Hematopoietic multipotent progenitor cell treated with erythropoietin and hydrocortisone succinate and interleukin-3 and kit ligand, for 8 days (in vitro differentiated cells): Measurements from ENCODE around the gene SRSF8.
"Not testable (repeated sequence)": the region's sequence is repeated elsewhere in the genome, so short reads cannot be mapped to it uniquely, and the experiment has no call there.

ENCODE experiments used
- DNase-seq: peaks from one replicate; pipeline ENCODE4 v3.0.0-alpha.2; 2015

The SRSF8 gene, protein sequence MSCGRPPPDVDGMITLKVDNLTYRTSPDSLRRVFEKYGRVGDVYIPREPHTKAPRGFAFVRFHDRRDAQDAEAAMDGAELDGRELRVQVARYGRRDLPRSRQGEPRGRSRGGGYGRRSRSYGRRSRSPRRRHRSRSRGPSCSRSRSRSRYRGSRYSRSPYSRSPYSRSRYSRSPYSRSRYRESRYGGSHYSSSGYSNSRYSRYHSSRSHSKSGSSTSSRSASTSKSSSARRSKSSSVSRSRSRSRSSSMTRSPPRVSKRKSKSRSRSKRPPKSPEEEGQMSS

DNA sequence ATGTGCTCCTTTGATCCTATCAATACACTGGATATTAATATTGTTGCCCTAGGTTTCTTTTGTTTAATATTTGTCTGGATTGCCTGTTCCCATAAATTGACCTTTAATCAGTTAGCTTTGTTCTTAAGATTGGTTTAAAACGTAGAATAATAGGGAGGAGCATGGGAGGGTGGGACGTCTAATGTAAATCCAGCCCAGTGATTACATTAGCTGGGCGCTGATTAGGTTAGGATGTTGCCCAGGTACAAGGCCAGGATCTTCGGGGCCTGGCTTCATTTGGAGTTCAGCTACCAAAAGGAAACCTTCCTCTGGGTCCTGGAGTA, at the start of gene SRSF8:
Gene SRSF8 (plus strand): TSS at position 204 of the 323 bp plus-strand sequence. CDS start 308 bp downstream, outside the sequence.
- peak; percentile 54 for DNase-seq

DNA sequence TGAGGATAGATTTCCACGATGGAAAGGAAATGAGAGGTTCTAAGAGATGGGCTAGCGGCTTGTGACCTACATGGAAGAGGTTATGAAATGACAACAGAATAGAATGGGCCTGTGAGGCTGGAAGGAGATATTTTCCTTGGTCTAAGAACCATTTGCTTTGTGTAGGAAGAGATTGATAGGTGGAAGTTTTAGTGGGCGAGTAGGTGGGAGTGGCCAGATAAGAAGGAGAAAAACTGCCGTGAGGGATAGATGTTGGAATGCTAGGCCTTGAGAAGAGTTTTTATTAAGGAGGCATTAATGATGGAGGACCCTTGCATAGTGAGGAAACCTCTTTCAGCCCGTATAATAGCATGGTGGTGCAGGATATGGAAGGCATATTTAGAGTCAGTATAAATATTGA, 45.3 kb upstream of the SRSF8 start:
- not testable (repeated sequence) for DNase-seq

GRCh38 chr11:95024958-95025357, 41.8 kb upstream of the SRSF8 start, which contains the start of gene KDM4E:
TSS of gene KDM4E (plus strand) at chr11:95025258. CDS start at chr11:95025558, 300 bp downstream.
- DNase-seq = no peak

GRCh38 chr11:95025594-95025993, 41.1 kb upstream of the SRSF8 start:
- DNase-seq = not testable (repeated sequence)

GRCh38 chr11:95028357-95028756, 38.4 kb upstream of the SRSF8 start:
- no peak for DNase-seq

DNA sequence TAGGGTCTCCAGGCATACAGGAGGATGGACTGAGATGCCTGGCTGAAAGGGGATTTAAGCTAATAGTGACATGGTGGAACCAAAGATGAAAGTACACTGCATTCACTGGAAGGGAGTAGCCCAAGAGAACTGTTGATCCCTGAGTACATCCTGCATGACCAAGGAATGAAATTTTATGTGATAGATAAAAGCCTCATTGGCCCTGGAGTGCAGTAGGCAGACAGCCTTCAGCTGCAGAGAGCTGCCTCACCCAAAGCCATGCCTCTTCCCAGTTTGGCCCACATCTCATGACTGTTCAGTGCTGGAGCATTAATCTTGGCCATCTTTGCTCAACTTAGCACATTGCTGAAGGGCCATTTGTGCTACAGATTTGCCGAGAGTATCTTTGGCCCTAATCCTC, 33.7 kb upstream of the SRSF8 start:
- DNase-seq = no peak

DNA sequence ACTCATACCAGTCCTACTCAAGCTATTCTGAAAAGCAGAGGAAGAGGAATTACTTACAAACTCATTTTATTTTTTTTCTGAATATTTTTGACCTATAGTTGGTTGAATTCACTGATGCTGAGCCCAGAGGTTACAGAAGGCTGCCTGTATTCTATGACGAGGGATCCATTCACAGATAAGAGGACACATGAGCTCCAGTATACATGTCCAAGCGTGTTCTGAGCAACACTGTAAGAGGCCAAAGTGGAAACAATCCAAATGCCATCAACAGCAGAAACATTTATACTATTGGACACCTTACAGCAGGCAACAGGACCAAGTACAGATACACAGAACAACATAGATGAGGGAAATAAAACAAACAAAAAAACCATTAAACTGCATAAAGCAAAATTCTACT, 31.4 kb upstream of the SRSF8 start:
- DNase-seq = no peak

DNA sequence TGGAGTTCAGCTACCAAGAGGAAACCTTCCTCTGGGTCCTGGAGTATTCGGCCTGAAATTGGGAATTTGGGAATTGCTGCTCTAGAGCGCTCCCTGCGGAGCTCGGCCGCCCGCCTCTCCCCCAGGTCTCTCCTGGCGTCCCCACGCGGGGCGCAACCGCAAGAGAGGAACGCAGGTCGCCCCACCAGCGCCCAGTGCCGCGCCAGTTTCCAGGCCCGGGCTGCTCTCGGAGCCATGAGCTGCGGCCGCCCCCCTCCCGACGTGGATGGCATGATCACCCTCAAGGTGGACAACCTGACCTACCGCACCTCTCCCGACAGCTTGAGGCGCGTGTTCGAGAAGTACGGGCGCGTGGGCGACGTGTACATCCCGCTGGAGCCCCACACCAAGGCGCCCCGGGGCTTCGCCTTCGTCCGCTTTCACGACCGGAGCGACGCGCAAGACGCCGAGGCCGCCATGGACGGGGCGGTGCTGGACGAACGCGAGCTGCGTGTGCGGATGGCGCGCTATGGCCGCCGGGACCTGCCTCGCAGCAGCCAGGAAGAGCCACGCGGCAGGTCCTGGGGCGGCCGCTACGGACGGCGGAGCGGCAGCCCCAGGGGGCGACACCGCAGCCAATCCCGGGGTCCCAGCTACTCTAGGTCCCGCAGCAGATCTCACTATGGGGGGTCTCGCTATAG, 29.2 kb upstream of the SRSF8 start:
- not testable (repeated sequence) for DNase-seq

DNA sequence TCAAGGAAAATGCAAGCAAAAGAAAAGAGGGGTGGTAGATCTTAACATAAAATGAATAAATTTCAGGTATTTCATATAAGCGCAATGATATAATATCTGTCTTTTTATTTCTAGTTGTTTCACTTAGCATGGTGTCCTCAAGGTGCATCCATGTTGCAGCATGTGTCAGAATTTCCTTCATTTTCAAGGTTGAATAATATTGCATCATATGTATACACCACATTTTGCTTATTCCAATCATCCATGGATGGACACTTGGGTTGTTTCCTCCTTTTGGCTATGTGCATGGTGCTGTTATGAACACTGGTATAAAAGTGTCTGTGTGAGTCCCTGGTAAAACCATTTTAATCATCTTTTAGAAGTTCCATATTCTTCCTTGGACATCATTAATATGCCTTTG, 24.5 kb upstream of the SRSF8 start:
- no peak for DNase-seq

DNA sequence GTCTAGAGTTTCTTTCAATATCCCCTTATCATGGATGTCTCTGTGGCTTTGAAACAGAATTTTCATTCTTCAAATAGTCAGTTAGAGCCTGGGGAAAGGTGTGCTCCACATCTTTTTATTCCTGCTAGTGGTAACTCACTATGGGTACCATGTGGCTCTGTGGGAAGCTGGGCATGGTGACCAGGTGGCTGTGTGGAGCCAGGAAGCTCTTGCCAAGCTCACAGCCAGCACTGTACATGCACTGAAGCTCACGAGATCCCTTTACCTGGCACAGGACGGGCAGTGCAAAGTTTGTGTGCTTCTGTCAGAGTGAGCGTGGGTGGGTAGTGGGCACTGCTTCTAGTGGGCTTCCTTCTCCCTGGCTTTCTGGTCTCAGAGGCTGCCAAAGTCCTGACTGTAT, 23.8 kb upstream of the SRSF8 start:
- DNase-seq = no peak

- DNase-seq = no peak
Measured at GRCh38 chr11:95044010-95044409, 22.7 kb upstream of the SRSF8 start.

GRCh38 chr11:95045812-95046211, 20.9 kb upstream of the SRSF8 start:
- no peak for DNase-seq

DNA sequence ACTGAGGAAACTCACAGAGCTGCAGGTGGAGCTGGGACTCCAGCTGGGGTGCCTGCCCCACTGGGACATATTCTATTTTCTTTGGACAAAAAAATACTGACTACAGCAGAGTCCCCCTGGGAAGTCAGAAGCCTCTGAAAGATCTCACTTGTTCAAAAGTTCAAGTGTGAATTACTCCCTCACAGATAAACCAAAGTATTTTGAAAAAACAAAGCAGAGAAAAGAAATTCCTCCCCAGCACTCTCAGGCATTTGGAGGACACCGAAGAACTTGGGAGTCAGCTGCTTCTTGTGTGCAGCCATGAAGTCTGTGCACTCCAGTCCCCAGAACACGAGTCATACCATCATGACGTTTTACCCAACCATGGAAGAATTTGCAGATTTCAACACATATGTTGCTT, 17.6 kb upstream of the SRSF8 start, which contains the start of gene KDM4F:
Gene KDM4F (plus strand): TSS at position 301 of the 400 bp plus-strand sequence.
- DNase-seq = not testable (repeated sequence)

GRCh38 chr11:95050595-95051202, 16.0 kb upstream of the SRSF8 start:
- no peak for DNase-seq

GRCh38 chr11:95054356-95054755, 12.4 kb upstream of the SRSF8 start:
- no peak for DNase-seq

DNA sequence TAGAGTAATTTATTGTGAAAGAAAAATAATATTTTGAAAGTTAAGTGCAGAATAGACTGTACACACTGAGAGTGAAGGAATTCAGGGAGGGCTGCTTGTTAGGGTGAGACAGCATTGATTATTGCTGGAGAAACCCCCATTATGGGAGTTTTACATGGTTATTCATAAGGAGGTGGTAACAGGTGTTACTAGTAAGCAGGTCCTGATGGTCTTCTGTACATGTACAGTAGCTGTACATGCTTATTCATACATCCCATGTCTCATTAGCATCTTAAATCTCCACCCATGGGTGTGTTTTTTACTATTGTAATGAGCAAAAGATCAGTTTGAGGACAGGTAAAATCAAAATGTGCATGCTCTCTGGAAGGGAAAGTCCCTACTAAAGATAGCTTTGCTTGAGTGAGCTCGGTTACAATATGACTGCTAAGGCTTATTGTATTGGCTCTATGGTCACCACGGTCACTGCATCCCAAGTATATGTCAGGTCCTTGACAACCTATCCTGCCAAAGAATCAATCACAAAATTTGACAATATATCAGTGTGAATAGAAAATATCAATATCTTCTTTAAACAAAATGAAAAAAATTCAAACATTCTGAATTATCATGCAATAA, 11.3 kb upstream of the SRSF8 start:
- no peak for DNase-seq

DNA sequence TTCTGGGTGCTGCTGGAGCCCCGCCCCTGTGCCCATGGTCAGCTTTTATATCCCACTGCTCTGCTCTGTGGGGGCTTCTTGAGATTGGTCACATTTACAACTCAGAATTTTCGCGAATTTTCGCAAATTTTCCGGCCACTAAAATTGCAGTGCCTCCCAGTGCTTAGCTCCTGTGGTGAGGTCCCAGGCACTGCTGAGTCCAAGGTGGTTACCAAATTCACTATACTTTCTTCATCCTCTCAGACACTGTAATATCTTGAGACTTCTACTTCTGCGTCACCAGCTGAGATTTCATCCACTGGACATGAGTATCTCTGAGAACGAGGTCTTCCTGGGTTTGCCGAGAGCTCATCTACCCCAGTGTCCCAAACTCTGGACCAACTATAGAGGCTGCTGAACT, 8.8 kb upstream of the SRSF8 start:
- no peak for DNase-seq

DNA sequence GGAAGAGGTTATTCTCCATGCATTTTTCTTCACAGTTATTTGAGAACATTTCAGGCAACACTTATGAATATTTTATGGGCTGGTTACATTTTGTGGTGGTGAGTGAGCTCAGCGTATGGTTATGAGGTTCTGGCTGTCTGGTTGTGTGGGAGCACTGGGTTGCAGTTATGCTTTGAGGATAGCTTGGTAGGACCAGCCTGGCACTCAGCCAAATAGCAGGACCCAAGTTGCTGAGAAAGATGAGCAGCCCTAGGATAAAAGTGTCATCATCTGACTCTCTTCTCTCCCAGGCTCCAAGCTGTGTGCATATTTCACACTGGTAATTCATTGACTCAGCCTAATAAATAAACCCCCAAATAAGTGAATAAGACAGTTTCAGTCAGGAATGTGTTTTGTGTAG, 8.1 kb upstream of the SRSF8 start:
- no peak for DNase-seq

GRCh38 chr11:95059046-95059445, 7.7 kb upstream of the SRSF8 start:
- no peak for DNase-seq

GRCh38 chr11:95065336-95065735, 1.4 kb upstream of the SRSF8 start:
- no peak for DNase-seq

GRCh38 chr11:95067039-95067840, 521 bp downstream of the SRSF8 start:
- DNase-seq = peak; percentile 68

DNA sequence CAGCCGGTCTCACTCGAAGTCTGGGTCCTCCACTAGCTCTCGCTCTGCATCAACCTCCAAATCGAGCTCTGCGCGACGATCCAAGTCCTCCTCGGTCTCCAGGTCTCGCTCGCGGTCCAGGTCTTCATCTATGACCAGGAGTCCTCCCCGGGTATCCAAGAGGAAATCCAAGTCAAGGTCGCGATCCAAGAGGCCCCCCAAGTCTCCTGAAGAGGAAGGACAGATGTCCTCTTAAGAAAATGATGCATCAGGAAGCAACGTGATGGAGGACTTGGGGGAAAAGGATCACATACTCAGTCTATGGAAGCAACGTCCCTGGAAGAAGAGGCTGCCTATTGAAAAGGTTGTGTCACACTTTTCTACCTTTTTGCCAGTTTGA, 1.1 kb downstream of the SRSF8 start:
- DNase-seq = no peak

- DNase-seq = peak; percentile 98
Measured at GRCh38 chr11:95068549-95068948, 1.8 kb downstream of the SRSF8 start.
